Dermis microvascular lymphatic vessel endothelial cell (primary cell): ENCODE data around the gene ITIH1. TPM values are rescaled to one million over a fixed set of nuclear protein-coding genes. Genes with fewer than 3 reads are reported as not detected.

Experiments used
- DNase-seq, 2 donors: peaks; one replicate each; pipeline versions ENCODE4 v3.0.0 to v3.0.0-alpha.2; 2010; ENCODE audit warnings: low read depth in 2 of 2
- total RNA-seq: library from RNA; depleted of rRNA; stranded (reverse); fragments of >200 nt; gene quantifications from 2 replicates; pipeline ENCODE4 v1.2.1, GENCODE V29; 2014

The ITIH1 gene
- total RNA-seq, 1 donor from 2014 or later = not detected

DNA sequence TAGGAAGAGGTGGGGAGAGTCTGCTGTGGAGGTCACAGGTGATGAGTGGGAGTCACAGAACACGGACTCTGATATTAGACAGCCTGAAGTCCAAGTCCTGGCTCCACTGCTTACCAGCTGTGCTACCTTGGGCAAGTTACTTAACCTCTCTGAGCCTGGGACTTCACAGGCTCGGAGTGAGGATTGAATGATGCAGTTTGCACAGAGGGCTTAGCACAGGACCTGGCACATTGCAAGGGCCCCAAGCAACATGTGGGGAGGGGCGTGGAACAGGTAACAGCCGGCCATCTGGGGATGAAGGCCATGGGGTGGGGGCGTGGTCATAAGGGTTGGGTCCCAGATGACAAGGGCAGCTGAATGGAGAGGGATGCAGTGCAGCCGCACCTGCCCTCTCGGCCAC is 12.9 kb downstream of the ITIH1 start:
- DNase-seq = no peak

DNA sequence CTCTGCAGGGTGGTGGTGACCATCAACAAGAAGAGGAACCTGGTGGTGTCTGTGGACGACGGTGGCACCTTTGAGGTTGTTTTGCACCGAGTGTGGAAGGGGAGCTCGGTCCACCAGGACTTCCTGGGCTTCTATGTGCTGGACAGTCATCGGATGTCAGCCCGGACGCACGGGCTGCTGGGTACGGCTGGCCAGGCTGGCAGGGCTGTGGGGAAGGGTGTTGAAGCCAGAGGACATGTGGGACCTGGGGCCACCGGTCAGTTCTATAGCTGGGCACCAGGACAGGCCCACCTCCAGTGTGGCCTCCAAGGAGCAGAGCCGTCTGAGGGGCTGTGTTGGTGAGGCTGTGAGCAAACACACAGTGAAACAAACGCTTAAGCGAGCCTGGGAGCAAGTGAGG is 13.3 kb downstream of the ITIH1 start:
- DNase-seq = no peak

DNA sequence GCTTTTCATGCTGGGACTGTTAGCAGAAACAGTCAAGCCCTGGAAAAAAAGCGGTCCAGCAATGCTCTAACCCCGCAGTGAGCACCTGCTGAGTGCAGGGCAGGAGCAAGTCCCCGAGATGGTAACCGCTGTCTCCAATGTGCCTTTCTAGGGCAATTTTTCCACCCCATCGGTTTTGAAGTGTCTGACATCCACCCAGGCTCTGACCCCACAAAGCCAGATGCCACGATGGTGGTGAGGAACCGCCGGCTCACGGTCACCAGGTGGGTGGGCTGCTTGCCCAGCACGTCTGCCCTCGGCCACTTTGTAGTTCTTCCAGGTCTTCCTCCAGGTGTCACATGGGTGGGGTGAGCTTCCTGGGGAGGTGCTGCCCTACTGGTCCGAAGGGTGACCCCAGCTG is 14.0 kb downstream of the ITIH1 start:
- DNase-seq = no peak

DNA sequence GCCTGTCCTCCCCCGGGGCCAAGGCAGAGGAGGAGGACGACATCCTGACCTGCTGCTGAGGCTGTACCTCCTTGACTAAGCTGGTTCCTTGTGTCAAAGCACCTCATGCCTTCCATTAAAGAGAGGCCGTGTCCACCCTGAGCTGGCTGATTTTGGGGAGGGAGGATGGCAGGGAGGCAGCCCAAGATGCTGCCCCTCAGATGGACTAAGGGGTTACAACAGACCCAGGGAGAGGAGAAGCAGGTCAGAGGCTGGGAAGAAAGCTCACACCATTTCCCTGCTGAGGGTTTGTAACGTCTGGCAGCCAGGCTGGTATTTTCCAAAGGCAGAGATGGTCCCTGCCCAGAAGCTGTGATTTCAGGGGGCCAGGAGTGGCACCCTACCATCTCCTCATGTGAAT is 14.5 kb downstream of the ITIH1 start:
- DNase-seq = no peak

DNA sequence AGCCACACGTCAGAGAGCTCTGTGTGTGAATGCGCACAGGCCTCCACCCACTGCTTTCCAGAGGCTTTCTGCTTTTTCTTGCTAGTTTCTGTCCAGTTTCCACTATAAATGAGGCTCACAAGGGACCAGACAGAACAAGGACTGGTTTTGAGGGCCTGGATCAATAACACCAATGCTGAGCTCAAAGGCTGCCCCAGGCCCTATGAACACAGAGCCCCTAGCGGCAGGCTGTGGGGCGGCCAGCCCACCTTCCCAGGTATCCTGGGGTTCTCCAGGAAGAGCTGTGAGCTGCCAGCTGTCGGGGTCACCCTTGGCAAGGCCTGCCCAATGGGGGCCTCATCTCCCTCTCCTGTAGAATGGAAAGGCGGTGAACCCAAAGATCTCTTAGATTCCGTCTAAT is 15.0 kb downstream of the ITIH1 start:
- DNase-seq = no peak

DNA sequence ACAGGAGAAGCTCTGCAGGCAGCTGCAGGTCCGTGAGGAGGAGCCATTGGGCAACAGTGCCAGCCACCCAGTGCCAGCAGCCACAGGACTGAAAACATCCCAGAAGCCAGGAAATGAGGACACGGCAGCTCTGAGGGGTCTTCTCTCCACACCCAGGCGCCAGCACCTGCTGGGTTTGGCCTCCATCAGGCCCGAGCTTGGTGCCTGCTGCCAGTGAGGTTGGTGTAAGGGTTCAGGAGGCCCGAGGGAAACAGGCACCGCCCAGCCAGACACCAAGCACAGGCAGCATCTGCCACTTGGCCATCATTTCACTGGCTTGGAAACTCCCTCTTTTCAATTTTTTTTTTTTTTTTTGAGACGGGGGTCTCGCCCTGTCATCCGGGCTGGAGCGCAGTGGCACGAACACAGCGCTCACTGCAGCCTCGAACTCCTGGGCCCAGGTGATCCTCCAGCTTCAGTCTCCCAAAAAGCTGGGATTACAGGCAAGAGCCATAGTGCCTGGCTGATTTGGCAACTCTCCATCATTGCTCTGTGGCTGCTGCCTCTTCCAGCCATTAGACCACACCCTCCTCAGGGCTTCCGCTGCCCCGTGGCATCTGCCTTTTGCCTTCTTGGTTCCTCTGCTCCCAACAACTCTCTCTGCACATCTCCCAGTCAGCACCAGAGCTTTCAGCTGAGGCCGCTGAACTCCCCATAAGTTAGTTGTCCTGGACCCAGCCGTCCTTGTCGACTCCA is 15.7 kb downstream of the ITIH1 start:
- no peak for DNase-seq

DNA sequence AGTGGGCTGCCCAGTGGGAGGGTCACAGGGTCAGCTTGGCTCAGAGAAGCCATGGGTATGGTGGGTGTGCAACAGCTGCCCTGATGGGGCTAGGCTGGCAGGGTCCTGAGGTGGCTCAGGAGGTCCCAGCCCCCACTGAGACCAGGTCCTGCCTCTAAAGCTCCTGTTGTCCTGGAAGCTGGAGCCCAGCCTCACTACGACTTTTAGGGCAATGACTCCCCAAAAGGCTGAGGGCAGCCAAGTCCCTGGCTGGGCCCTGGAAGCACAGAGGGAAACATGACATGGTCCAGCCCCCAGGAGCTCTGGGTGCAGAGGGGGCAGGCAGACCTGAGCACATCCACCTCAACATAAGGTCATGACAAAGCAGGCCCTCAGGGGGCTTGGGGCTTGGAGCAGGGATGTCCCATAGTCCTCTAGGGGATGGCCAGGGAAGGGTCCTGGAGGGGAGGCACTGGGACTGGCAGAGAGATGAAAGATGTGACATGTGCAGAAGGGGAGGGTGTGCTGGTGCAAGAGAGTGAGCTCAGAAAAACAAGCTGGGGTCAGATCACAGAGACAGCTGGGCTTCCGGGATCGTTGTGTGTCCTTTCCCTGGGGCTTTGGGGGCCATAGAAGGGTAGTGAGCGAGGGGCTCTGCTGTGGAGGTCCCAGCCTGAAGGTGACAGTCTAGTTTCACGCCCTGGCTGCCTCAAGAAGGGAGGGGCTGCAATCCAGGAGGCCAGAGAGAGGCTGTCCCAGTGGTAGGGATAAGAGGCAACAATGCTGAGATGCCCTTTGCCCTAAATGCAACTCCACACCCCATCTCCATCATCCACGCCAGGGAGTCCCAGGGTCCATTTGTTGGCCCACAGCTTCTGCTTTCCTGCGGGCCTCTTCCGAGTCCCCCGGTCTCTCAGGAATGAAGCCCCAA is 16.6 kb downstream of the ITIH1 start:
- DNase-seq = no peak

DNA sequence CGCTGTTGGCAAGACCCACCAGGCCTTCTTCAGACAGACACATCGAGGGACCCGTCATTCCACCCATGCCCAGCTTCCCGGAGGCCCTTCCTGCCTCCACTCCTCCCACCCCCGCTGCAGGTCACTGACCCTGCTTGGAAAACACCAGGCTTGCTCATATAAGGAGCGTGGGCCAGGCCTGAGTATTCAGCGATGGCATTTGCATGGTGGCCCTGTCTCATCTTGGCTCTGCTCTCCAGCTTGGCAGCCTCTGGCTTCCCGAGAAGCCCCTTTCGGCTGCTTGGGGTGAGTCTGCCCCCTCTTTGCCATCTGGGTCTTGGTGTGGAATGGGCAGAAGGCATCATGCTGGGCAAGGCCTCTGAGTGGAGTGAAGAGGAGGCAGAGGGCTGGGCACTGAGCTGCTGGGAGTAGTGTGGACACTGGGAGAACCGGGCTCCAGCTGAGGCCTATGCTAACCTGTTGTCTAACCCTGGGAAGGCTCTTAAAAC is 17.3 kb downstream of the ITIH1 start, which contains the start of gene ITIH3:
Gene ITIH3, plus strand, starts transcription at position 185 of the 488 bp plus-strand sequence. Its CDS starts 8 bp downstream, at position 193.
- no peak for DNase-seq

DNA sequence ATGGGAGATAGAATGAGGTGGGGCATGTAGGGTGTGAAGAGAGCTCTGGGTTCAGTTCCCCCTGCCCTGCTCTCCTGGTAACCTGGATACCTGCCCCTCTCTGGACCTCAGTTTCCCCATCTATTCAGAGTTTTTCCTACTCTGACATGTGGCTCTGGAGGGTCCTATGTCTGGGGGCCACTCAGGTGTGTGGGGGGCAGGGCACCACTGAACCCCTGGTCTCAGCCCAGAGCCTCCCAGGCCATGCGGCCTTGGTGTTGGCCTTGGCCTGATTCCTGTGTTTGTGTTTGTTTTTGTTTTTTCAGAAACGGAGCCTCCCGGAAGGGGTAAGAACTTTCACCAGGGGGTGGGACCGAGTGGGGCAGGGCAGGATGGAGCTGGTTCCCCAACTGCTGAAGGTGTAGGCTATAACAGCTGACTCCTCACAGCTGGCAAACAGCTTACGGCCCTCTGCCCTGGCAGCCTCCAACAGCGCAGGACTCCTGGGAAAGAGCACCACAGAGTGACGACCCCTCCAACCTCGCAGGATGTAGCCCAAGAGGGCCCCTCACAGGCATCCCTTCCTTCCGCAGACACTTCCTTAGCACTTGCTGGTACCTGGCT is 18.0 kb downstream of the ITIH1 start:
- DNase-seq = no peak

DNA sequence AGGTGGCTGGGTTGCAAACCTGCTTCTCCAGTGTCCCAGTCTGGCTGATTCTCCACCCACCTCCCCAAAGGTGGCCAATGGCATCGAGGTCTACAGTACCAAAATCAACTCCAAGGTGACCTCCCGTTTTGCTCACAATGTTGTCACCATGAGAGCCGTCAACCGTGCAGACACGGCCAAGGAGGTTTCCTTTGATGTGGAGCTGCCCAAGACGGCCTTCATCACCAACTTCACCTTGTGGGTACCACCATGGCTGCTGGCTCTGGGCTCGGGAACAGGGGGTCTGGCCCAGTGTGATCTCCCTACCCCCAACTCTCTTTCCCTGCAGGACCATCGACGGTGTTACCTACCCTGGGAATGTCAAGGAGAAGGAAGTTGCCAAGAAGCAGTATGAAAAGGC is 19.0 kb downstream of the ITIH1 start:
- no peak for DNase-seq

DNA sequence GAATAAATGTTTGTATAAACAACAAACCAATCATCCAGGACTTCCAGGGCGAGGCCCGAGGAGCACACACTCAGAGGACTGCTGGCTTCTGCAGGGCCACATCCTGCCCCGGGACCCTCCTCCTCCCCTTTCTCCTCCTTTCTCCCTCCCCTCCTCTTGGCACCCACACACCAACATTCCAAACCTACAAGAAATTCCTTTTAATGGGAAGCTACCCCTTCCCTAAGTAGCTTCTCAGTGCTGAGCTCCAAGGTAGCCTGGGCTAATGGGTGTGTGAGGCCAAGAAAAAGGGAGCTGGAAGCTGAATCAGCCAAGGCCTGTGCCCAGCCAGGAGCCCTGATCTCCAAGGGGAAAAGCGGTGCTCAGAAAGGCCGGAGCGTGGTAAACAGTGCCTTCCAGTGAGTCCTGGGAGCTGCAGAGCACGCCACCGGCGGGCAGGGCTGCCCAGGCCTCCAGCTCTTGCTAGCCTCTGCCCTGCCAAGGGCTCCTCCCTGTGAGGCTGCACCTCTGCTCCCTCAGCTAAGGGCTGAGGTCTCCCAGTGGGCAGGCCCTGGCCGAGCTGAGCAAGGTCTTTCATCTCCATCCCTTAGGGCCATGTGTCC is 21.1 kb downstream of the ITIH1 start:
- no peak for DNase-seq

DNA sequence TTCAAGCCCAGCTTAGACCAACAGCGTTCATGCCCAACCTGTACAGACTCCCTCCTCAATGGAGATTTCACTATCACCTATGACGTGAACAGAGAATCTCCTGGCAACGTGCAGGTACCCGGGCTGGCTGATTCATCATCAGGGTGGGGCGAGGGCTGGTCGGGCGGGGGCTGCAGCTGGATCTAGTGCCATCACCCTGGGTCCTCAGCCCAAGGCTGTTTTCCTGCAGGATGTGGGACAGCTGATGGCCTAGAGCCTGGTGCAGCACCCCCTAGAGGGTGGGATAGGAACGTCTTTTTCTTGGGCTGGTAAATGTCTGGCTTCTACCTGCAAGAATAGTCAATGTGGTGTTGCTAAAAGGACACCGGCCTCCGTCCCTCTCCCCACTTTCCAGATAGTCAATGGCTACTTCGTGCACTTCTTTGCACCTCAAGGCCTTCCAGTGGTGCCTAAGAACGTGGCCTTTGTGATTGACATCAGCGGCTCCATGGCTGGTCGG is 21.6 kb downstream of the ITIH1 start:
- DNase-seq = peak; percentile 6 to 39

DNA sequence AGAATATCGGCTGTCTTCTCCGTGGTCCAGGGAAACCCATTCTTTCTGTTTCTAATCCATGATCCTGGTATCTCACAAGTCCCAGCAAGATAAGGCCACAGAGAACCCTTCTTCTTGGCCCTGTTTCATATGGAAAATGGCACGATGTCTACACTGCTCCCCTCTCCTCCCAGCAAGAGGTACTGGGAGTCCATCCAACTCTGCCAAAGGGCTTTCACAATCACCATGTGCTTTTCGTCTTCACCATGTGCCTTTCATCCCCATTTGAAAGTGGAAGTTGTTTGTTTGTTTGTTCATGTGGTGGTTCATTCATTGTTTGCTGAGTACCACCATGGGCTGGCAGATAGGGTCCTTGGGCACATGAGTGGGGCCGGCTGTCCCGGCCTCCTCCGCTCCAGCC is 22.7 kb downstream of the ITIH1 start:
- DNase-seq = no peak

DNA sequence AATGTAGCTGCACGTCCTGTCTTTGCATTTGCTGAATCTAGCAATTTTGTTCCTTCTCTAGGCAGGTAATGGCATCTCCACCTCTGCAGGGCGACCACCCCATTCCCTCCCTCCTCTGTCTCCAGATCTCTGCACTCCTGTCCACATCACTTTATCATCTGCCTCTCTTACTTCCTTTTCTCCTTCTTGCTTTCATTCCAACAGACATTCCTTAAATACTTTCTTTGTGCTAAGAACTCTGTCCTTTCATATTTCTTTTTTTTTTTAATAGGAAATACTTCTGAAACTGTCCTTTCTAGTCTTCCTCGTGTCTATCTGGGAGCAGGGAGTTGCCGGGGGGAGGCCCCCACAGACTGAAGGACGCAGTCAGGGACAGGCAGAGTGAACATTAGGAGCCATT is 24.4 kb downstream of the ITIH1 start:
- no peak for DNase-seq

DNA sequence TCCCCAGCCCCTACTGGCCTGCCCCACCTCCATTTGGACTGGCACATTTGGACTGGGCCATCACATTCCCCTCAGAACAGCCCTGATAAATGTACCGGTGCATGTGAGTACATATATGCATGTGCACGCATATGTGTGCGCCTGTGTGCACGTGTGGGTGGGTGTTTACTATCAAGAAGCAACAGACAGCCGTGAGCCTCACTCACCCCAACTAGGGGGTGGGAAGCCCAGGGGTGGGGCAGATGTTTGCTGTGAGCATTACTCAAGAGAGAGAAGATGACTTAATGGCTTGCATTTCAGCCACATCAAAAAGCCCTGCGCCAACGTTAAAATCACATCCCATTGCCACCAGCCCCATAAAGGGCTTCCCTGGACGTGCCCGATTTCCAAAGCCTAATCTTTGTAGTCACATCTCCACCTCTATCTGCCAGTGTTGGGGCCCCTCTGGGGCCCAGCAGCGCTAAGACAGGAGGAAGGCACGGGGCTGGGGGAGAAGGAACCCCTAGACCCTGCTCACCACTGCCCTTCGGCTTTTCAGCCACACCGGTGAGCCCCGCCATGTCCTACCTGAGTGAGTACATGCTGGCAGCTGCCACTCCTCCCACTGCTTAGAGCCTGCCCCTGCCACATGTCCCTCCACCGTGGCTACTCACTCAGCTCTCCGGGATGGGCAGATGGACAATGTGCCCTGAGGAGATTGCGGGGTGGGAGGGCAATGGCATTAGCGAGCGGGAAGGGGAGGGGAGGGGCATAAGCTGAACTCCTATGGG is 28.1 kb downstream of the ITIH1 start:
- DNase-seq = no peak

DNA sequence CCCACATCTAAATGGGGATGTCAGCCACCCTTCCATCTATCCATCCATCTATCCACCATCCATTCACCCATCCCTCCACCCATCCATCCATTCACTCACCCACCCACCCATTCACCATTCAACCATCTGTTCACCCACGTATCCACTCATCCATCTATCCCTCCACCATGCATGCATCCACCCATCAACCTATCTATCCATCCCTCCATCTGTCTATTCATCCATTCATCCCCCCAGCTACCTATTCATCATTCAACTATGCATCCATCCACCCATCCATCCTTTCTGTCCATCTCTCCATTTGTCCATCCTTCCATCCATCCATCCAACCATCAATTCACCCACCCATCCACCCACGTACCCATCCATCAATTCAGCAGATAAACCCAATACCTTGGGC is 31.8 kb downstream of the ITIH1 start:
- DNase-seq = no peak

DNA sequence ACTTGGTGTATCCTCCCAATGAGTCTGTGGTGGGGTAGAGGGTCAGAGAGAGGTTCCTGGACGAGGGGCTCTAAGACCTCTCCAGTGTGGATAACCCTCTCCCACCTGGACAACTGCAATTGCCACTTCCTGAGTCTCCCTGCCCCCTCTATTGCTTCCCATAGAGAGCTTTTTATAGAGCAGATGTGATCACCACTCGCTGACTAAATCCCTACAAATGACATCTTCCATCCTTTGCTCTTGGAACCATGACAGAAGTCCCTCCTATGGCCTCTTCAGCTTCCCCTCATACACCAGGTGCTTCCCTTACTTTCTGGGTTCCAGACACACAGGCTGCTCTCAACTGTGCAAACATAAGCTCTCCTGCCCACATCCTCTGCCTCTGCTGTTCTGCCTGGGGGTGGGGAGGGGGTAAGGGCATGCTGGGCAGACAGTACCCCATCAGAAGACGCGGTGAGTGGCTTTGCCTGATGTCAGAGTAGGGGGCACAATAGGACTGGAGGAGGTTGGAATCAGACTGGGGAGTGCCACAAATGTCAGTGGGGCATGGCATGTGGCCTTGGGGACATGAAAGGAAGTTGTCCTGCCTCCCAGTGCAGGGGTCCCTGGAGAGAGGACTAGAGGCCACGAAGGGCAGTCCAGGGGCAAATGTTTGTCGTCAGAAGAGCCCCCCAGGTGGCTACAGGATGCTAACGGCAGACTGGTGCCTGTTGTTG is 32.4 kb downstream of the ITIH1 start:
- DNase-seq = peak in 1 of 2 donors; percentile 11

DNA sequence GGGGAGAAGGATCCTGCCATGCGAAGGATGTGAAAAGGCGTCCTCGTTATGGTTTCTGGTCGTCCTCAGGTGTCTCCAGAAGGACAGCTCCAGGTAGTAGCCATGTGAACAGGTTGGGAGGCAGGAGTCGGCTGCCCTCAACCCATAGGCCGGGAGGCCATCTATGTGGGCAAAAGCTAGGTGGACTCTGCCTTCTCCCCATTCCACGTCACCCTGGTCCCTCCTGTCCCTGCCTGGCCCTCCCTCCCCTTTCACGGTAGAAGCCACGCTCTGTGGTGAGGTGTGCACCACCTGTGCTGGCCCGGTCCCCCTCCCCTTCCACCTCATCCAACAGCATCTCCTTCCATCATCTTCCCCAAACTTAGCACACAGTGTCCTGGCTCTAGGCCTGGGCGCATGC is 33.5 kb downstream of the ITIH1 start:
- DNase-seq = no peak

DNA sequence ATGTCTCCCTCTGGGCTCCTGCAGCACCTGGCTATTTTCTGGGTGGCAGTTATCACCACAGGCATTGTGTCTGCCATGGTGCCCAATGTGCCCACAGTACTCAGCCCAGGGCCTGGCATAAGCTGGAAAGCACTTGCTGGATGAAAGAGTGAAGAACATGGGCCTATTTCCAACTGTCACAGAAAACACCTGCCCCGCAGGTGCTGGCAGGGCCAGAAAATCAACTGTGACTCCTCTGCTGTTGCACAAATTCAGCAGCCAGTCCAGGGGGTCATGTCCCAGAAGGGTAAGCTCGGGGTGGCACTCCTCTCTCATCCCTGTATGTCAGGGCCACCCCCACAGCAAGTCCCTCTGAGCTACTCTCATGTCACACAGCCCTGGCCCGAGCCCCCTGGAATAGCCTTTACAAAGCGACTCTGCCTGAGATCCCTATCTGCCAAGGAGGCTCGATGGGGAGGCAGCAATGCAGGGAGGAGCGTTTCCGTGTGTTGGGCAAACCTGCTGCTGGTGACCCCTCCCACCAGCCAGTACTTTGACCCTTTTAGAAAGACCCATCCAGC is 34.1 kb downstream of the ITIH1 start:
- no peak for DNase-seq

DNA sequence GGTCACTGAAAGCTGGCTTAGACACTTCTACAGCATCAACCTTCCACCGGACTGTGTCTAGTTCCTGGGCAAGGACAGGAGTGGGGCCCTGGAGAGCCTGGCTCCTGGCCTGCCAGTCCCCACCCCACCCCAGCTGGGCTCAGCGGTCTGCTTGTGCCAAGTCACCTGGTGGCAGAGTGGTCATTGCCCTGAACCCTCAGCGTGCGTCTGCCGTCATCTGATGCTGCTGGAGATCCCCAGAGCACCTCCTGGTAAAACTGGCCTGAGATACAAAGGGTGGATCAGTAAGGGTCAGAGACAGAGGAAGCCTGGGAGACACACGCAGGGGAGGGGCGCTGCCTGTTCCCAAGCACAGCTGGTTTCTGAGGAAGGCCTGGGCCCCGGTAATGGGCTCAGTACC is 36.4 kb downstream of the ITIH1 start:
- DNase-seq = no peak
